HG03439 (cell line): ENCODE results near the gene EXOC4.

ENCODE experiments used
- ATAC-seq: cut with Tn5 transposase; IDR thresholded peaks from one replicate; pipeline ENCODE4 v1.9.1; 2021; ENCODE audit warnings: mild to moderate bottlenecking, moderate library complexity; ENCODE audit not compliant: unreplicated experiment

EXOC4 gene

DNA sequence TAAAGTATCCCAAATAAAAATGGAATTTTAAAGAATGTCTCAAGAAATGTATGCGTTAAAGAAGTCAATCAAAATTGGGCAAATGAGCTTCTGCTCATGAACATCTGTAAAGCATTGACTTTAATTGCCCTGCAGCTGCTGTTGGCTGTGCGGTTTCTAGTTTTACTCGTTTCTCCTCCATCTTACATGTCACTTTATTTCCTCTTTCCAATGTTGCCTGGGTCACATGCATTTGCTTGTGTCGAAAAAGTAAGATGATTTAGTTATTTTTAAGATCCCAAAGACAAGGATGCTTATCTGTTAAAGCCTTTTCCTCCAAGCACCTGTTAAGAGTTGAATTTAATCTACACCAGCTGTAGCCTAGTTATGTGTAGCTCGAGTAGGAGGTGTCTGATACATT lies 310.4 kb downstream of the EXOC4 start:
- ATAC-seq = no peak

DNA sequence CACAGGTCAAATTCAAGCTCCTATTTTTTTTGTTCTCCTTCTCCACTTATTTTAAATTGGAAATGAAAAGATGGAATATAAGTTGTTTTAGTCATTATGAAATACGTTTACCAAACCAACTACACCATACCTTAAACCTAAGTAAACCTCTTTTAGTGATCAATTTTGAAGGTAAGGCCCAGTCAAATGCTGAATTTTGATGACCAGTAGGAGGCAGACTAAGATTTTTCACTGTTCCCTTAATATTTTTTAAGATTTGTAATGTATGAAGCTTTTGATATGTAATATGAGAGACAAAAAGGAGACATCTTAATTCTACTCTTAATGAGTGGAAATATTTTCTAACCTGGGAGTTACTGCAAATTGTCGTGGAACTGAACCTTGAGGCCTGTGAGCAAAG lies 311.6 kb downstream of the EXOC4 start:
- ATAC-seq = no peak

DNA sequence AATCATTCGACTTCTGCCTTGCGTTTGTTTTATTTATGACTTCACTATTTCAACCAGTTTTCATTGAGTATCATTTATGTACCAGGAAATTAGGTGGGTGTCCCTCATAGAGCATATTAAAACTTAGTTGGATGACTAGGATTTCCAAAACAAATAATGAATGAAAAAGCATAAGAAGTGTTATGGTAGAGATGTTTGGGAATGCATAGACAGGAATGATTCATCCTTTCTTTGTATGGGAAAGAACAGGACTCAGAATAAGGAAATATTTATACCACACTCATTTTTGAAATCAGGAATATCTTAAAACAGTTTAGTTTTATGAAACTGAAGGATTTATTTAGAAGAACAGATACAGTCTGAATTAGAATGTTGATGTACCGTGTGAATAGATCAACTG lies 315.7 kb downstream of the EXOC4 start:
- ATAC-seq = no peak

DNA sequence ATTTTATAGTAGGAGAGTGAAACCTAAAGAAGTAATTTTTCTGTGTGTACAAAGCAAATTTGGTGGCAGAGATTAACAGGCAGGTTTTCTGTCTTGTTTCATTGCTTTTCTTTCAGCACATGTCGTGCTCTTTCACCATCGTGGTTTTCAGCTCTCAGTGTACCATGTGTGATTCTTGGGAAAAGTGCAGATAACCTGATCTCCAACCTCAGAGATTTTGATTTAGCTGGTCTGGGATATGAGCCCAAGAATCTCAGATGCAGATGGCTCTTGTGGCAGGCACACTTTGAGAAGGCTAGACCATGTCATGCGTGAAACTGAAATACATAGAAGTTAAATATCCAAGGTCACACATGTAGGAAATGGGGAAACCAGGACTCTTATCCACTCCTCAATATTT lies 317.4 kb downstream of the EXOC4 start:
- no peak for ATAC-seq

DNA sequence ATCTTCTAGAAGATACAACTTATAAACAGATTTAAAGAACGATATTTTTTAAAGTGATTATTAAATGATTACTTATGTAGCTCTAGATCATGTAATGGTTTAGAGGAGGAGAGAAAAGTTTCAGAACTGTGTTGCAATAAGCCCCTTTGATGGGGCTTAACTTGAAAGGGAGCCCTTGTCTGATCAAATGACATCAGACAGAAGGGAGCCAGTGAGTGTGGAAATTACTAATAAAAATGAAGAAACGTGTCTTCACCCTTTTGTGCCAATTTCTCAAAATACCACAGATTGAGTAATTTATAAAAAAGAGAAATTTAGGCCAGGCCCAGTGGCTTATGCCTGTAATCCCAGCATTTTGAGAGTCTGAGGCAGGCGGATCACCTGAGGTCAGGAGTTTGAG lies 318.2 kb downstream of the EXOC4 start:
- no peak for ATAC-seq

DNA sequence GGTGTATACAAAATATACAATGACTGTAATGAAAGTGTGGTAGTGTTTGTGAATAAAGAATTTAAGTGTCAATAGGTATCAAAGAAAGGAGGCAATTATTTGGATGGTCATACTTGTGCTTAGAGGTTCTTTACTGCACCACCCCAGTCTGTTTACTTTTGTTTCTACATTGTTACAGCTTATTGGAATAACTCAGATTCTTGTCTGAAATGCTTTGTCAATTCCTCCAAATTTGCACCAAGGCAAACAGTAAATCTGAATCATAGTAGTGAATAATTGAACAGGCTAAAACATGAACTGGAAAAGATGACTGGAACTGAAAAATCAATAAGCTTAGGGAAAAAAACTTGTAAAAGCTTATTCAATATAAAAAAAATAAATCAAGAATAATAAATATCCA lies 319.2 kb downstream of the EXOC4 start:
- no peak for ATAC-seq

DNA sequence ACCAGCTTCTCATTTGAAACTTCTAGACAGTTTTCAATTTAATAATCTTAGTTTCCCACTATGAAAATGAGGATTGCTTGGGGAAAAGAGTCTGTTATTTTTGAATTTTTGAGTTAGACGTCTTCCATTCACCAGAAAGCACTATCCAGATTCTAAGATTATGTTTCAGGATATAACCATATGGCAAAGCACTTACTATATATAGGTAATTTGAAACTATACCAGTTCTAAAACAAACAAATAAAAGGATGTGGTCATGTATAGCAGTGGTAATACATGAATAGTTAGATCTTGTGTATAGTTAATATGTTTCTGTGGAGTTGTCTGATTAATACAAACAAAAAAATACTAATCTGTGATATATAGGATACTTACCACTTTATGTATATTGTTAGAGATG lies 320.0 kb downstream of the EXOC4 start:
- no peak for ATAC-seq

DNA sequence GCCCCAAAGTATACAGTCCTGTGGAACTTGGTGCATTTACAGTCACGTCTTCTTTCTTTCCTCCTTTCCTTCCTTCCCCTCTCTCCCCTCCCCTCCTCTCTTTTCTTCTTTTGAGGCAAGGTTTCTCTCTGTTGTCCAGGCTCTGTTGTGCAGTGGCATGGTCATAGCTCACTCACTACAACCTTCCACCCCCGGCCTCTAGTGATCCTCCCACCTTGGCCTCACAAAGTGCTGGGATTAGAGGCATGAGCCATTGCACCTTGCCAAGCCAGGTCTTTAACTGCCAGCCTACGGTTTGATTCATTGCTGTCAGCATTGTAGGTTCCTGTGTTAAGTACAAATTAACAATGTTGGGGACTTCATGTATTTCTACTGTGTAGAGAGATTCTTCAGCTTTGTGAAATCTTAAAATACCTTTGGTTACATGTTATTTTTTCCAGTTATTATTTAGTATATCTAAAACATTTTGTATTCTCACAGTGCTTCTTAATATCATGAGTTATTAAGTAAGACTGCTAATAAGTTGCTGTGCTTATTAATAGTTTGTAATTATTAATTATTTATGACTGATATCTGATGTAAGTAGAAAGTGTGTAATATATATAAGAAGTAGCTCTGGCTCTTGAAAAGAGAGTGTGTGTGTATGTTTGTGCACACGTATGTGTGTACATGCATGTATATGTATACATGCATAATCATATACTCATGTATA lies 320.8 kb downstream of the EXOC4 start:
- ATAC-seq = no peak

DNA sequence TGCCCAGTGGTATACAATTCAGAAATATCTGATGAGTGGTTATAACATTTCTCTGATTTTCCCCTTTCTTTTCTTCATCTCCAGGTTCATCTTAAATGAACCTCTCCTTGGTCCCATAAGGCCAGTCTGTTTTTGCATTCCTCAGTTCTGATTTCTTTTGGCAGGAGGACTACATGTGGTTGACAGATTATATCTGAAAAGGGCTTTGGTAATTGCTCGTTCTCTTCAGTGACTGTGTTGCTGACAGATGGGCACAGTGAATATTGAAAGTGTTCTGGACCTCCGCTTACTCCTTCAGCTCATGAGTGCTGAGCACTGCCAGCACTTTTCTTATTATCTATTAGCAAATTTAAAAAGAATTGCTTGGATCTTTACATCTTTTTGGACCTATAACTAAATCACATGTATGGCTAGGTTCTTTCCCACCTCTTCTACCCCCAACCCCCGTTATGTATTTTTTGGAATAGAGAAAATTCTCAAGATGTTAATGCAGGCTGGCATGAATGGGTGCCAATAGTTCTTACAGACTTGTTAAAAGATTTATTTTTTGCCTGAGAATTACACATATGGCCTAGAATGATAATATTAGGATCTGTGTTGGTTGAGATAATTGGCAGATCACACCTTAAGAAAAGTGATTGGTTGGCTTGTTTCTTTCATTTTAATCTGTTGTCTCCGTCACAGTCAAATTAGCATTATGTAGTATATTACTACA lies 323.0 kb downstream of the EXOC4 start:
- no peak for ATAC-seq

DNA sequence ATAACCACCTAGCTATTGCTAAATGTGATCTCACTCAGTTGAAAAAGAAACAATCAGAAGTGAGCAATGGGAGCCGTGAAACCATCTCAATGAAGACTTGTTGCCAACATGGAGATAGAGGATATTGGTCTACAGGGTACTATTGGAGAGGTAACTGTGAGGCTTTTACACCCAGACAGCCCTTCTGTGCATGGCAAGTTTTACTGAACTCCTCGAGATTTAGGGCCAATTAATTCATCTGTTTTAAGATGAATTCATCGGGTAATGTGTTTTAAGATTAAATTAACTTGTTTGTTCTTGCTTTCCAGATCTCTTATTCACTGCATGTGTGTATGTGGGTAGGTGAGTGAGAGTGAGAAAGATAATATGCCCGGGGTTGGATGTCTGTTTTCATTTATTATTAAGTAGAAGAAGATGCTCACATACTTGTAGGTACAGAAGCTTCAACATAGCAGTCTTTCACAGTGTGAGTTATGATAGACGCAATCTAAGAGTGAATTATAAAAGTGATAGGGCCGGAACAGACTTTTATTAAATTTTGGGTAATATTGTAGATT lies 323.8 kb downstream of the EXOC4 start:
- ATAC-seq = no peak

DNA sequence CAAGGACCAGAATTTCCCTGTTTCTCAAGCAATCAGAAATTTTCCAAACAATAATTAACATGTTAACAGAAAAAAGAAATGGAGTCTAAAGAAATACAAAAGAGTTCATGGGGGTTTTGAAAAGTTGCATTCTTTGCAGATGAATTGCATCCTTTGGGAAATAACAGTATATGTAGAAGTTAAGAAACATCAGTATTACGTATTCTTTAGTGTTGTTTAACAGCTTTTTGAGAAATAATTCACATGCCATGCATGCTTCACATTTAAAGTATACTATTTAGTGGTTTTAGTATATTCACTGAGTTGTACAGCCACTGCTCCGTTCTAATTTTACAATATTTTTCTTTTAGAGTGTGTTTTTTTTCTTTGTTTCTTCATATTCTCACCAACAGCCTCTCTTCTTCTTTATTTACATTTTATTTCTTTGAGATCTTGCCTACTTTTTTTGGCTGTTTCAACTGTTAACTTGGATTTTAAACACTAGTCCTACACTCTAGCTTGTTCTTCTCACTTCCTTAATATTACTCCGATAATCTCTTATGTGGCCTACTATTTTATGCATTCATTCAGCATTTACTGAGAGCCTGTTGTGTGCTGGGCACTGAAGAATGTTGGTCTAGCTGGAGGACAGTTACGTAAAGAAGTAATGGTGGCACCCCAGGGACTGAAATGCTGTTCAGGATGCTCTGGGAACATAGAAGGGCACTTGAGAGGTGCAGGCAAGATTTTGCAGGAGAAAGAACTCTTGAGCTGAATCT lies 330.1 kb downstream of the EXOC4 start:
- no peak for ATAC-seq

DNA sequence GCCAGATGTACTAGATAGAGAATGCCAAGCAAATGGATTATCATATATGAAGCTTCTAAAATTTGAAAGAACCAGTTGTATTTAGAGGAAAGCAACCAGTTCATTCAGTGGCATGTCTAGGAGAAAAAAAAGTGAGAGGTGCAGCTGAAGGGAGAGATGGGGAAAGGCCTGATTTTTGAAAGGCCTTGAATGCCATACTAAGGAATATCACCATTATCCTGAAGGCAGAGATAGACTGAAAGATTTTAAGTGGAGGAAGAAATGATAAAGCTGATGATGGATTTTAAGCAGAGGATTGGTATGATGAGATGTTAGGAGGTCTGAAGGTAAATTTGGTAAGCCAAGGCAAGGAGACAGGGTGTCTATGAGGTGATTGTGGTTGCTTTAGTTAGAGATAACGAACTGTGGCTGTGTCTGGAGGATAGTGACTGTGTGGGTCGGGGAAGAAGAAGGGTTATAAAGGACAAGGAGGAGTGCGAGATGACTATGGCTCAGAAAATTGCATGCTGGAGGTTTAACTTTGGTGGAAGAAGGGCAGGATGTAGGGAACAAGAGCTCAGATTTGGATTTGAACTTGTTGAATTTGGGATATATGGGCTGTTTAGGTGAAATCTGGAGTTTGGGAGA lies 330.8 kb downstream of the EXOC4 start:
- no peak for ATAC-seq

DNA sequence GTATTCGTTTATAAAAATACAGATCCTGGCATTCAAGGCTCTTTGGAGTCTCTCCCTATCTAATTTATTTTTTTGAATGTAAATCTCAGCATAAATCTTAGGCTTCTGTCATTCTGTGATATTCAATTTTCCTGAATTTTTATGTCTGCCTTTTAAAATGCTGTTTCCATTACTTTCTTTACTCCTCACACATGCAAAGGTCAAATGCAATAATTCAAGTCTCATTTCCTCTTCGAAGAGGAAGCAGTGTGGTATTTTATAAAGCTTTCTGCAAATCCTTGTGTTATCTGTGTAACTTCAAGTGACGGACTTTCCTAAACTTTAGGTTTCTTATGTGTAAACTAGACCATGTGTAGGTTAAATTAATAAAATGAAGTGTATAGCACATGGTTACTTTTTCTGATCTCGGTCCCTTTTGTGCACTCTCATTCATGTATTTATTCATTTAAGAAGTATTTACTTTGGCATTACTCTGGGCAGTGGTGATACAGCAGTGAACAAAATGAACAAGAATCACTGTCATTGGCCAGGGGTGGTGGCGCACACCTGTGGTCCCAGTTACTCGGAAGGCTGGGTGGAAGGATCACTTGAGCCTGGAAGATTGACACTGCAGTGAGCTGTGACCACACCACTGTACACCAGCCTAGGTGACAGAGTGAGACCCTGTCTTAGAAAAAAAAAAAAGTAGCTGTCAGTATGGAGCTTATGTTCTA lies 332.2 kb downstream of the EXOC4 start:
- no peak for ATAC-seq

DNA sequence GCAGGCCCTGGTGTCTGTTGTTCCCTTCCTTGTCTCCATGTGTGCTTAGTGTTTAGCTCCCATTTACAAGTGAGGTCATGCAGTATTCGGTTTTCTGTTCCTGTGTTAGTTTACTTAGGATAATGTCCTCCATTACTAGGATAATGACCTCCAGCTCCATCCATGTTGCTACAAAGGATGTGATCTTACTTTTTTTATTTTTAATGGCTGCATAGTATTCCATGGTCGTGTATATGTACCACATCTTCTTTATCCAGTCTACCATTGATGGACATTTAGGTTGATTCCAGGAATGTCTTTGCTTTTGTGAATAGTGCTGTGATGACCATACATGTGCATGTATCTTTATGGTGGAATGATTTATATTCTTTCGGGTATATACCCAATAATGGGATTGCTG lies 333.4 kb downstream of the EXOC4 start:
- ATAC-seq = no peak

DNA sequence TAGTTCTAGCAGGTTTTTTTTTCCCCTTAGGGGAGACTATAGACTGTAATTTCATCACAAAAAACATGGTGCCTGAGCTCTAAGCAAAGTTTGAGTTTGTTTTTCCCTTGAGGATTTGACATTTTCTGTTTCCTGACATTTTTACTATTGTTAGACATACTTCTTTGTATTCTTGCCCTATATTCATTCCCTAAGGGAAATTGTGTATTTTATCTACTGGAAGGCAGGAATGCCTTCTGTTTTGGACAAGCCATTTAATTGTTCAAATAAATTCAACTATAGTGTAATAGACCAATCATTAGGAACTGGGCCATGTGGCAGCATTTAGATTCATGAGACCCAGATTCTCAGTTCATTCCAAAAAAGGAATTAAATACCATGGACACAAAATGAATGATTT lies 335.0 kb downstream of the EXOC4 start:
- no peak for ATAC-seq

DNA sequence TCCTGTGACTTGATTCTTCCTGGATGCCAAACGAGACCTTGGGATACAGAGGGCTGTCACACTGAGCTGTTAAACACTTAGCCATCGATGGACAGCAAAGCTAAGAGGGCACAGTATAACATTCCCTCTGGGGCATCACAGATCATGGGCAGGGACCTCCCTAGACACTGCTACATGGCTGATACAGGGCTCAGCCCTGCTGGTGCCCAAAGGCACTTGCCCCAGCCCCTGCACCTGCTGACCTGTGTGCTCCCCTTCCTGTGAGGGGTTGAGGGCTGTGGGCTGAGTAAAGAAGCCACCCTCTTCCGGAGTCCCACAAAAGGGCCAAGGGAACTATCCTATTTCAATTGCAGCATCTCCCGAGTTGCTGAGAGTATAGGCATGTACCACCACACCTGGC lies 337.9 kb downstream of the EXOC4 start:
- no peak for ATAC-seq

DNA sequence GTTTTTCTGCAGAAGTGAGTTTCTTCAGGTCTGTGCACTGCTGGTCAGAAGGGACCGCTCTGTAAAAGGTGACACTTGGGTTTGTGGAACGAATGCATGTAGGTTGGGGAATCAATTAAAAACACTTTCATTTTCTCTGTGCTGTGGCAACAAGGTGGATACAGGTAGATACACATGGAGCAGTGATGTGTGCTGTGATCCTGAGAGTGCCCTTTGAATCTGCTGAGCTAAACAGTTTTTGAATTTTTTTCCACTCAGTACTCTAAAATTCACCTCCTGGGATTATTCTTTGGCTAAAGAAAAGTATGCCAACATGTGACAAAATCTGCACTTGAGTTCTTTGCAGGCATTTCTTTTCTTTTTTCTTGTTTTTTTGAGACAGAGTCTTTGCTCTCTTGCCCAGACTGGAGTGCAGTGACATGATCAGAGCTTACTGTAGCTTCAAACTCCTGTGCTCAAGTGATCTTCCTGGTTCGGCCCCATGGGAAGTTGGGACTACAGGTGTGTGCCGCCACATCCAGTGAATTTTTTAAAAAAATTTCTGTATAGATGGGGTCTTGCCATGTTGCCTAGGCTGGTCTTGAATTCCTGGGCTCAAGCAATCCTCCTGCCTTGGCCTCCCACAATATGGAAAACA lies 338.9 kb downstream of the EXOC4 start:
- ATAC-seq = no peak

DNA sequence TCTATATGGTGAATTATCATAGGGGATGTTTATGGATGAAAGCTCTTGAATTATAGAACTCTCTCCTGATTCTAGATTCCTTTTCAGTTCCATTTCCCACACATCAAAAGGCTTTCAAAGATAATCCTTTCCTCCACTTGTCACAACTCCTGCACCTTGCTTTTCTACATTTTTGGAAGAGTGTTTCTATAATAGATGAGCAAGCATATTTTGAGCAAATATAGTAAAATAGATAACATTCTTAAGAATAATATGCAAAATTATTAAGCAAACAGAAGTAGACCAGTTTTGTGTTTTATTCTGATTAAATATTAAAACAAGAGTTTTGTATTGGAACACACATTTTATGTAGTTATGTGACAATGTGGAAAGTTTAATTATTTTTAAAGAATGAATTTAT lies 340.7 kb downstream of the EXOC4 start:
- no peak for ATAC-seq

DNA sequence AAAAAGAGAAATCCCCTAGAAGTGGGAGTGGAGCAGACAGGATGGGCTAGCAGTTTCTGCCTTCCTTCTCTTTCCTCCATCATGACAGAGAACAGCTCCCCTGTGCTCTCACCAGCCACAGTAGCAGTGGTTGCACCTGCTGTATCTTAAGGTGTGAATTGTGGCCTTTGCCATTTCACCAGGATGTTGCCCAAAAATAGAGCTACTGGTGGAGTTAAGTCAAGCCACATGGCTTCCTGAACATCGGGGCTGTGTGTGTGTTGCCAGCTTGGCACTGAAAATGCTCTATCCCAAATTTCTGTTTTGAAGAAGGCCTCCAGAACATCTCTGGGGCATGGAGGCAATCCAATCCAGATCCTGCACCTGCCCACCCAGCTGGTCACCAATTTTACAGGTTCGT lies 348.7 kb downstream of the EXOC4 start:
- ATAC-seq = no peak

DNA sequence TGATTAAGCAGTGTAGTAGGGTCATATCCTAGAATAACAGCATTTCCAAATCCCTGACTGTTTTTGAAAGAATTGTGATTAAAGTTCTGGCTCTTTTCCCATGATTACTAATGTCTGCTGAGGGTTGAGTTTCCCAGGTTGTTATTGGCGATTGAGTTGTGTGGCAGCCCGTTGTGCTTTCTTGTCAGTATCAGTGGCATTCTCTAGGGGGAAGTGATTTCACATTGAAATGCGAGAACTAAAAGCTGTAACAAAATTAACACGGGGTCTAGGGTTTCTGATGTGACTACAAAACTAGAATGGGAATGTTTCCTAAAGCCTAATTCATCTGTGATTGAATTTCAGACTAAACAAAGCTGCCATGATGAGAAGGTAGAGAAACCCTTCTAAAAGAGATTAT lies 349.4 kb downstream of the EXOC4 start:
- ATAC-seq = no peak
